GM23338 (cell line): ENCODE measurements around the gene CDH5. TPM values are rescaled to one million over a fixed set of nuclear protein-coding genes. Genes with fewer than 3 reads are reported as not detected.

Experiments
- ATAC-seq: fragments of 200-7000 bp; cut with Tn5 transposase; 3 replicates; pipeline ENCODE4 v1.9.1; 2020
- DNase-seq: peaks from one replicate; pipeline ENCODE4 v3.0.0-alpha.2; 2015; ENCODE audit warnings: low spot score
- H2AFZ ChIP-seq: fragments of 200-600 bp; sonication (generic); 2 replicates; pipeline ENCODE4 v1.8.0; 2016; ENCODE audit warnings: antibody characterized with exemption, mild to moderate bottlenecking, moderate library complexity
- H3F3A ChIP-seq: fragments of 200-600 bp; sonication (generic); replicated peaks from 2 replicates; pipeline ENCODE4 v1.8.0; 2017; ENCODE audit warnings: antibody characterized with exemption, mixed run types, low read depth
- H3K27ac ChIP-seq: fragments of 200-600 bp; sonication (generic); 2 replicates; pipeline ENCODE4 v1.6.1; 2016; ENCODE audit warnings: low read depth
- H3K27me3 ChIP-seq: fragments of 200-600 bp; sonication (generic); 2 replicates; pipeline ENCODE4 v1.8.0; 2016; ENCODE audit warnings: mild to moderate bottlenecking, mixed run types, moderate library complexity; ENCODE audit not compliant: insufficient read depth
- H3K36me3 ChIP-seq: fragments of 200-600 bp; sonication (generic); 2 replicates; pipeline ENCODE4 v1.8.0; 2016; ENCODE audit warnings: mild to moderate bottlenecking; ENCODE audit not compliant: insufficient read depth
- H3K4me1 ChIP-seq: fragments of 200-600 bp; sonication (generic); 2 replicates; pipeline ENCODE4 v1.8.0; 2016; ENCODE audit warnings: mild to moderate bottlenecking, moderate library complexity; ENCODE audit not compliant: insufficient read depth
- H3K4me2 ChIP-seq: fragments of 200-600 bp; sonication (generic); 2 replicates; pipeline ENCODE4 v1.7.1; 2017; ENCODE audit warnings: mixed run types
- H3K4me3 ChIP-seq: fragments of 200-600 bp; sonication (generic); 2 replicates; pipeline ENCODE4 v1.6.1; 2016; ENCODE audit warnings: mixed run types
- H3K79me2 ChIP-seq: fragments of 200-600 bp; sonication (generic); replicated peaks from 2 replicates; pipeline ENCODE4 v1.8.0; 2017; ENCODE audit warnings: mild to moderate bottlenecking; ENCODE audit not compliant: insufficient read depth
- H3K9me2 ChIP-seq: fragments of 200-600 bp; sonication (generic); 2 replicates; pipeline ENCODE4 v1.8.0; 2017; ENCODE audit not compliant: insufficient read depth
- H4K20me1 ChIP-seq: fragments of 200-600 bp; sonication (generic); replicated peaks from 2 replicates; pipeline ENCODE4 v1.8.0; 2017; ENCODE audit warnings: mild to moderate bottlenecking; ENCODE audit not compliant: insufficient read depth
- H3K27ac Mint-ChIP-seq: 2 replicates; pipeline ENCODE4 v1.8.0; 2020; ENCODE audit warnings: inconsistent platforms, mild to moderate bottlenecking, moderate library complexity, mixed read lengths
- H3K27me3 Mint-ChIP-seq: 3 replicates; pipeline ENCODE4 v1.8.0; 2022; ENCODE audit warnings: low read depth, mild to moderate bottlenecking, moderate library complexity, mixed read lengths, inconsistent platforms; ENCODE audit not compliant: insufficient read depth, poor library complexity
- H3K36me3 Mint-ChIP-seq: 3 replicates; pipeline ENCODE4 v1.8.0; 2021; ENCODE audit warnings: low read depth, mild to moderate bottlenecking, inconsistent platforms, moderate library complexity, mixed read lengths
- H3K4me1 Mint-ChIP-seq: 3 replicates; pipeline ENCODE4 v1.8.0; 2020; ENCODE audit warnings: mild to moderate bottlenecking, inconsistent platforms, mixed read lengths
- H3K4me3 Mint-ChIP-seq: 3 replicates; pipeline ENCODE4 v1.8.0; 2021; ENCODE audit warnings: moderate library complexity, mild to moderate bottlenecking, inconsistent platforms, mixed read lengths
- H3K9me3 Mint-ChIP-seq: 3 replicates; pipeline ENCODE4 v1.8.0; 2020; ENCODE audit warnings: moderate library complexity, mild to moderate bottlenecking, inconsistent platforms, mixed read lengths
- CREB1 ChIP-seq: fragments of 250-450 bp; sonication (Bioruptor Pico); IDR thresholded peaks from 2 replicates; pipeline ENCODE4 v1.5.0; 2020; ENCODE audit warnings: low read depth, mild to moderate bottlenecking, moderate library complexity
- CTCF ChIP-seq, 2 experiments: fragments of 200-600 bp in 1 of 2; sonication (generic) in 1 of 2; conservative IDR thresholded peaks; 2 replicates each; pipeline versions ENCODE4 v1.5.1 to v1.6.1; 2016 to 2017; ENCODE audit warnings: antibody characterized with exemption in 2 of 2, low read depth in 2 of 2, mild to moderate bottlenecking in 2 of 2, moderate library complexity in 1 of 2
- ETS1 ChIP-seq: IDR thresholded peaks from 2 replicates; pipeline ENCODE4 v1.6.1; 2016; ENCODE audit warnings: antibody characterized with exemption
- EZH2 ChIP-seq: fragments of 200-600 bp; sonication (generic); IDR thresholded peaks from one replicate; pipeline ENCODE4 v1.8.0; 2017; ENCODE audit warnings: antibody characterized with exemption, mild to moderate bottlenecking, low read depth; ENCODE audit not compliant: unreplicated experiment
- EZH2phosphoT487 ChIP-seq: fragments of 200-600 bp; sonication (generic); IDR thresholded peaks from one replicate; pipeline ENCODE4 v1.8.1; 2018; ENCODE audit warnings: antibody characterized with exemption; ENCODE audit not compliant: unreplicated experiment
- JUNB ChIP-seq: IDR thresholded peaks from one replicate; pipeline ENCODE4 v1.6.1; 2016; ENCODE audit warnings: antibody characterized with exemption; ENCODE audit not compliant: unreplicated experiment
- NANOG ChIP-seq: IDR thresholded peaks from 2 replicates; pipeline ENCODE4 v1.6.1; 2016; ENCODE audit warnings: antibody characterized with exemption, borderline replicate concordance
- POLR2AphosphoS5 ChIP-seq: IDR thresholded peaks from 2 replicates; pipeline ENCODE4 v1.6.1; 2016; ENCODE audit warnings: antibody characterized with exemption, low read depth
- REST ChIP-seq: IDR thresholded peaks from one replicate; pipeline ENCODE4 v1.6.1; 2018; ENCODE audit warnings: antibody characterized with exemption; ENCODE audit not compliant: unreplicated experiment
- STAT1 ChIP-seq: IDR thresholded peaks from one replicate; pipeline ENCODE4 v1.6.1; 2016; ENCODE audit warnings: antibody characterized with exemption; ENCODE audit not compliant: unreplicated experiment
- ZNF114 ChIP-seq: fragments of 250-450 bp; sonication (Bioruptor Pico); IDR thresholded peaks from 2 replicates; pipeline ENCODE4 v1.5.0; 2020; ENCODE audit warnings: mild to moderate bottlenecking, moderate library complexity
- ZNF331 ChIP-seq: fragments of 250-450 bp; sonication (Bioruptor Pico); IDR thresholded peaks from 2 replicates; pipeline ENCODE4 v1.5.0; 2020; ENCODE audit warnings: low read depth, mild to moderate bottlenecking, moderate library complexity
- ZNF462 ChIP-seq: fragments of 250-450 bp; sonication (Bioruptor Pico); IDR thresholded peaks from 2 replicates; pipeline ENCODE4 v1.5.0; 2020; ENCODE audit warnings: mild to moderate bottlenecking, moderate library complexity
- polyA plus RNA-seq: library from polyadenylated mRNA; unstranded; fragments of >200 nt; fragmentation: Nextera tagmentation; extraction: Ambion mirVana; gene quantifications from 2 replicates; pipeline ENCODE4 v1.2.1, GENCODE V29; 2016
- total RNA-seq: library from RNA; depleted of rRNA; stranded (reverse); fragments of >200 nt; shearing (Covaris generic); gene quantifications from 2 replicates; pipeline ENCODE4 v1.2.3, GENCODE V29; 2014

The CDH5 gene
- total and polyA plus RNA-seq, 2 experiments from 2014 or later: 0.18 TPM; not detected in 1

- Mint-ChIP-seq H3K27me3 (peaks cover 7% of the 10 kb centered on the region), H3K4me1 (no peaks in the 10 kb centered on the region), H3K9me3 (peaks cover 10% of the 10 kb centered on the region; the same call in 2 of the 3 replicates), H3K27ac (no peak overlapping the region), H3K4me3 (no peak overlapping the region), H3K36me3 (no peaks in the 10 kb centered on the region; the same call in 2 of the 3 replicates)
- H4K20me1 ChIP-seq: no peaks in the 10 kb centered on the region
- H3K36me3 ChIP-seq: no peaks in the 10 kb centered on the region
- no peaks in the 10 kb centered on the region for H3K79me2 ChIP-seq
- H3K4me2 ChIP-seq: no peak overlapping the region
- no peaks in the 10 kb centered on the region for H3F3A ChIP-seq
- TF ChIP-seq EZH2phosphoT487 (no peak), STAT1 (no peak), JUNB (no peak), CREB1 (CRISPR knock-in tag) (no peak), ETS1 (no peak), ZNF331 (CRISPR knock-in tag) (no peak), ZNF462 (CRISPR knock-in tag) (no peak), POLR2AphosphoS5 (no peak), NANOG (no peak), CTCF (conservative IDR thresholded peaks at IDR 0.05; ENCODE audit: low read depth in 2 of 2) (no peak), ZNF114 (no peak), REST (no peak), EZH2 (no peak)
- H3K27ac ChIP-seq: no peak overlapping the region
- no peak overlapping the region for H2AFZ ChIP-seq
- DNase-seq (no peak), ATAC-seq (no peak)
- no peaks in the 10 kb centered on the region for H3K9me2 ChIP-seq
- H3K4me3 ChIP-seq: no peak overlapping the region
- no peaks in the 10 kb centered on the region for H3K27me3 ChIP-seq
- H3K4me1 ChIP-seq: no peaks in the 10 kb centered on the region
Observed at GRCh38 chr16:66334853-66335574, 31.5 kb upstream of the CDH5 start.
